H9 (cell line): ENCODE results near the gene TM7SF3. TPM values are rescaled to one million over a fixed set of nuclear protein-coding genes. Genes with fewer than 3 reads are reported as not detected.

Source experiments
- DNase-seq: peaks from one replicate; pipeline ENCODE4 v3.0.0-alpha.2; 2017
- H2AFZ ChIP-seq: one replicate; pipeline ENCODE4 v1.6.1; 2013; ENCODE audit warnings: mild to moderate bottlenecking, low read length, control low read depth, moderate library complexity
- H2AK5ac ChIP-seq: 2 replicates; pipeline ENCODE4 v1.6.1; 2013; ENCODE audit warnings: low read length, control low read depth, mixed read lengths; ENCODE audit not compliant: insufficient read length
- H2BK120ac ChIP-seq: one replicate; pipeline ENCODE4 v1.6.1; 2013; ENCODE audit warnings: low read depth, mild to moderate bottlenecking, low read length, control low read depth, inconsistent platforms; ENCODE audit not compliant: poor library complexity, severe bottlenecking
- H2BK12ac ChIP-seq: 2 replicates; pipeline ENCODE4 v1.6.1; 2013; ENCODE audit warnings: low read length, control low read depth, mixed read lengths, low read depth; ENCODE audit not compliant: insufficient read length
- H2BK15ac ChIP-seq: 2 replicates; pipeline ENCODE4 v1.6.1; 2013; ENCODE audit warnings: low read depth, low read length, control low read depth
- H2BK20ac ChIP-seq: one replicate; pipeline ENCODE4 v1.6.1; 2013; ENCODE audit warnings: low read depth, mild to moderate bottlenecking, low read length, control low read depth, inconsistent platforms; ENCODE audit not compliant: poor library complexity, severe bottlenecking
- H2BK5ac ChIP-seq: 2 replicates; pipeline ENCODE4 v1.6.1; 2013; ENCODE audit warnings: low read length, control low read depth, mixed read lengths; ENCODE audit not compliant: insufficient read length
- H3K14ac ChIP-seq: 2 replicates; pipeline ENCODE4 v1.6.1; 2013; ENCODE audit warnings: low read length, control low read depth; ENCODE audit not compliant: insufficient read depth
- H3K18ac ChIP-seq: 2 replicates; pipeline ENCODE4 v1.6.1; 2013; ENCODE audit warnings: low read depth, mild to moderate bottlenecking, mixed read lengths, low read length, control low read depth; ENCODE audit not compliant: insufficient read length
- H3K23ac ChIP-seq: 2 replicates; pipeline ENCODE4 v1.6.1; 2013; ENCODE audit warnings: low read length, control low read depth, mixed read lengths, low read depth; ENCODE audit not compliant: insufficient read length
- H3K23me2 ChIP-seq: 2 replicates; pipeline ENCODE4 v1.6.1; 2013; ENCODE audit warnings: low read depth, mild to moderate bottlenecking, mixed read lengths, low read length, control low read depth; ENCODE audit not compliant: insufficient read length, poor library complexity, severe bottlenecking
- H3K27ac ChIP-seq: 2 replicates; pipeline ENCODE4 v1.5.1; 2013; ENCODE audit warnings: low read length, control low read depth, mixed read lengths, low read depth; ENCODE audit not compliant: insufficient read length
- H3K27me3 ChIP-seq: 2 replicates; pipeline ENCODE4 v1.6.1; 2013; ENCODE audit warnings: low read length, control low read depth, inconsistent platforms; ENCODE audit not compliant: insufficient read depth
- H3K4ac ChIP-seq: 2 replicates; pipeline ENCODE4 v1.6.1; 2013; ENCODE audit warnings: low read depth, mild to moderate bottlenecking, control low read depth, inconsistent platforms, low read length, moderate library complexity
- H3K4me1 ChIP-seq: 2 replicates; pipeline ENCODE4 v1.6.1; 2013; ENCODE audit warnings: low read length, control low read depth, inconsistent platforms; ENCODE audit not compliant: insufficient read depth
- H3K4me2 ChIP-seq: 2 replicates; pipeline ENCODE4 v1.6.1; 2013; ENCODE audit warnings: low read length, control low read depth, mixed read lengths; ENCODE audit not compliant: insufficient read length, insufficient read depth
- H3K56ac ChIP-seq: 2 replicates; pipeline ENCODE4 v1.6.1; 2013; ENCODE audit warnings: low read depth, mild to moderate bottlenecking, mixed read lengths, low read length, control low read depth; ENCODE audit not compliant: insufficient read length
- H3K79me1 ChIP-seq: 2 replicates; pipeline ENCODE4 v1.6.1; 2013; ENCODE audit warnings: low read depth, mild to moderate bottlenecking, moderate library complexity, low read length, control low read depth, inconsistent platforms; ENCODE audit not compliant: insufficient read depth, poor library complexity, severe bottlenecking
- H3K79me2 ChIP-seq: 2 replicates; pipeline ENCODE4 v1.6.1; 2013; ENCODE audit warnings: low read length, control low read depth, inconsistent platforms; ENCODE audit not compliant: insufficient read depth
- H3K9ac ChIP-seq: 2 replicates; pipeline ENCODE4 v1.6.1; 2013; ENCODE audit warnings: low read length, control low read depth, mixed read lengths; ENCODE audit not compliant: insufficient read length; ENCODE audit errors: extremely low read depth
- H3K9me3 ChIP-seq: one replicate; pipeline ENCODE4 v1.6.1; 2013; ENCODE audit warnings: low read depth, low read length, inconsistent platforms; ENCODE audit not compliant: control insufficient read depth
- H3T11ph ChIP-seq: one replicate; pipeline ENCODE4 v1.6.1; 2013; ENCODE audit warnings: mild to moderate bottlenecking, low read length, control low read depth, inconsistent platforms
- H4K20me1 ChIP-seq: one replicate; pipeline ENCODE4 v1.6.1; 2013; ENCODE audit not compliant: control insufficient read depth, insufficient read length, insufficient read depth
- H4K5ac ChIP-seq: 2 replicates; pipeline ENCODE4 v1.6.1; 2013; ENCODE audit warnings: low read depth, mild to moderate bottlenecking, mixed read lengths, low read length, control low read depth; ENCODE audit not compliant: insufficient read length
- H4K8ac ChIP-seq: replicated peaks from 2 replicates; pipeline ENCODE4 v1.6.1; 2013; ENCODE audit warnings: low read length, control low read depth, mixed read lengths, low read depth; ENCODE audit not compliant: insufficient read length
- H4K91ac ChIP-seq: 2 replicates; pipeline ENCODE4 v1.6.1; 2013; ENCODE audit warnings: low read depth, mild to moderate bottlenecking, moderate library complexity, mixed read lengths, low read length, control low read depth; ENCODE audit not compliant: insufficient read length
- H3K27ac Mint-ChIP-seq, 3 experiments: 2 replicates in 2 of 3; 3 replicates in 1 of 3; pipeline ENCODE4 v1.8.0; 2020 to 2021; ENCODE audit warnings: mixed read lengths in 3 of 3, mild to moderate bottlenecking in 1 of 3, moderate library complexity in 1 of 3
- H3K27me3 Mint-ChIP-seq: 2 replicates; pipeline ENCODE4 v1.8.0; 2021; ENCODE audit warnings: low read depth, mild to moderate bottlenecking, moderate library complexity, mixed read lengths
- H3K36me3 Mint-ChIP-seq, 3 experiments: 2 replicates in 2 of 3; 3 replicates in 1 of 3; pipeline ENCODE4 v1.8.0; 2020 to 2021; ENCODE audit warnings: low read depth in 3 of 3, mixed read lengths in 3 of 3; ENCODE audit not compliant: insufficient read depth in 1 of 3
- H3K4me1 Mint-ChIP-seq, 2 experiments: 2 replicates each; pipeline ENCODE4 v1.8.0; 2020; ENCODE audit warnings: mixed read lengths in 2 of 2
- H3K4me3 Mint-ChIP-seq, 2 experiments: 2 replicates in 1 of 2; 3 replicates in 1 of 2; pipeline ENCODE4 v1.8.0; 2020 to 2021; ENCODE audit warnings: mild to moderate bottlenecking in 2 of 2, mixed read lengths in 2 of 2, moderate library complexity in 1 of 2
- H3K9me3 Mint-ChIP-seq, 2 experiments: 2 replicates in 1 of 2; 3 replicates in 1 of 2; pipeline ENCODE4 v1.8.0; 2020; ENCODE audit warnings: mild to moderate bottlenecking in 2 of 2, mixed read lengths in 2 of 2, moderate library complexity in 1 of 2
- CTCF ChIP-seq: fragments of 200-600 bp; sonication (generic); conservative IDR thresholded peaks from 3 replicates; pipeline ENCODE4 v1.8.0; 2021; ENCODE audit warnings: antibody characterized with exemption, mild to moderate bottlenecking
- WGBS: extraction: QIAGEN DNeasy Blood & Tissue Kit; methylation state at CpG from one replicate; pipeline ENCODE4 v1.1.7; 2013; ENCODE audit warnings: missing lambda C conversion rate, low lambda C conversion rate, mixed read lengths; ENCODE audit not compliant: insufficient read length; ENCODE audit errors: extremely low coverage; 5-methylcytosine and 5-hydroxymethylcytosine counted together
- total RNA-seq: library from RNA; stranded (reverse); gene quantifications from 2 replicates; pipeline ENCODE4 v1.2.1, GENCODE V29; 2021

The TM7SF3 gene
- total RNA-seq, 1 experiment from 2014 or later, result 74.9 TPM

- Histone ChIP-seq H3K18ac (no peak overlapping the region), H2BK12ac (no peak overlapping the region), H3K9ac (no peak overlapping the region), H3K27ac (no peak overlapping the region), H4K5ac (no peak overlapping the region), H4K91ac (no peak overlapping the region), H3K4me2 (no peak overlapping the region), H3K4ac (no peak overlapping the region), H2BK20ac (no peak overlapping the region), H3K79me1 (peaks cover 5% of the 10 kb centered on the region), H3K23ac (no peak overlapping the region), H2BK120ac (no peak overlapping the region), H3T11ph (no peak overlapping the region), H3K56ac (no peak overlapping the region), H3K27me3 (no peaks in the 10 kb centered on the region), H4K8ac (no peak overlapping the region), H4K20me1 (no peaks in the 10 kb centered on the region), H3K14ac (no peak overlapping the region), H3K79me2 (peaks cover 9% of the 10 kb centered on the region), H2BK15ac (no peak overlapping the region), H3K4me1 (peaks cover 2% of the 10 kb centered on the region; the same call in 1 of the 2 replicates), H2BK5ac (no peak overlapping the region), H3K23me2 (no peaks in the 10 kb centered on the region), H2AK5ac (no peak overlapping the region), H2AFZ (no peak overlapping the region), H3K9me3 (no peaks in the 10 kb centered on the region)
- Mint-ChIP-seq H3K9me3 (no peaks in the 10 kb centered on the region), H3K4me1 (peaks cover 15 to 30% of the 10 kb centered on the region in 2 experiments), H3K27ac (no peak overlapping the region), H3K36me3 (peaks cover 0 to 8% (median 2%) of the 10 kb centered on the region in 3 experiments; a peak in 3 of 7 replicates), H3K27me3 (no peaks in the 10 kb centered on the region), H3K4me3 (no peak overlapping the region)
- no peak for DNase-seq
- WGBS, result no CpG with 5 or more reads among the region's 2 CpGs
- no peak for TF ChIP-seq CTCF
These were observed 7.3 kb downstream of the TM7SF3 start for GRCh38 chr12:27006797-27007467.
